ENCODE measurements around the gene THRAP3.
"Not testable (repeated sequence)": the region's sequence is repeated elsewhere in the genome, so short reads cannot be mapped to it uniquely, and the experiment has no call there.

THRAP3 gene

DNA sequence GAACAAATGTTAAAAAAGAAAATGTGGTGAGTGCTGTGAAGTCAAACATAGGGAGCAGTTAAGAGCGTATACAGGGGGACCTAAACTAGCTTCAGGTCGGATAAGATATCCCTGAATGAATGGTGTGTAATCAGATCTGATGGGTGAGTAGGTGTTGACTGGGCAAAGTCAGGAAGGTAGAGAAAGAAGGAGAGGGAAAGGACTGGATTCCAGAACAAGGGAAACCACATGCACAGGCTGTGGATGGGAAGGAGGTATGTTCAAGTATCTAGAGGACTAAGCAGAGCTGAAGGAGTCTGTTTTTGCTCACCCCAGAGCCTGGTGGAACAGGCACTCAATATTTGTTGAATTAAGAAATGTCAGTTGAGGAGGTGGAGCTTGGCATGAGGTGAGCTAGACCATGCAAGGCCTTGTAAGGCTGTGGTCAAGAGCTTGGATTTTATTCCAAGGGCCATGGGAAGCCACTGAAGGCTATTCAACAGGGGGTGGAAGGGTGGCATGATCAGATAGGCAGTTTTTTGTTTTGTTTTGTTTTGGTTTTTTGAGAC, 40.9 kb upstream of the THRAP3 start:
- Histone ChIP-seq H3K36me3 (ENCODE audit: control insufficient read depth, insufficient read depth, low read length) (peaks cover 25% of the 10 kb centered on the region), H3K9me3 (ENCODE audit: control insufficient read depth, low read length) (no peaks in the 10 kb centered on the region), H3K27me3 (replicated peaks; ENCODE audit: control insufficient read depth, insufficient read depth, low read length, poor library complexity, severe bottlenecking) (no peaks in the 10 kb centered on the region), H3K4me1 (ENCODE audit: control insufficient read depth, insufficient read depth, low read length, poor library complexity, severe bottlenecking) (no peaks in the 10 kb centered on the region), H3K27ac (ENCODE audit: insufficient read depth, low read length, poor library complexity, severe bottlenecking) (no peak overlapping the region), H3K4me3 (ENCODE audit: insufficient read depth, low read depth, low read length, poor library complexity, severe bottlenecking) (no peak overlapping the region)
- no peak for DNase-seq

DNA sequence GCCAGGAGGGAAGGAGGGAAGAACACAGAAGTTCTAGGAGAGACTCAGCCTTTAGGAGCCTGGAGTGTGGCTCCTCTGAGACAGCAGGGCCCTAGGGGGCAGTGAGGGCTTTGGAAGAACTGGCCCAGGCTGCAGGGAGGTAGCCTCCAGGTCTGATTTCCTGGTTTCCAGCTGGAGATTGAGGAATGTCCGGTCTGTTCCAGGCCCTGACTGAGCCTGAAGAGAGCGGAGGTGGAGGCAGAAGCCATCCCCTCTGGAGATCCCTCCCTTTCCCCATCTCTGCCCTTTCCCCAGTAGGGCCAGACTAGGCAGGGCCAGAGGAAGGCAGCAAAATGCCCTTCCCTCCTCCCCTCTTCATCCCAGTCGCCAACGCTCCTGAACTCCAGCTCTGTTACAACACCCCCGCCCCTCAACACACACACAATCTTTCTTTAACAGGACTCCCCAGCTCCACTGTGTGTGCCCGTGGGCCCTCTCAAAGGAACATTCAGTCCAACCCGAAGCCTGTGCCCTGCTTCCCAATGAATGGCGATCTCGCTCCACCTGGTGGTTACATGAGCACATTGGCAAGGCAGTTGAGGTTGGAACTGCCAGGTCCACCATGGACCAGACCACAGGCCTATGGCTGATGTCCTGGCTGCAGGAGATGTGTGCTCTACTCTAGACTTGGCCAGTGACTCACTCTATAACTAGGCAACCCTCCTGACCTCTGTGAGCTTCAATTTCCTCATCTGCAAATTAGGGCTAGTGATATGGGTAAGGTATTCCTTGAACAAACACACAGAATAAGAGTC, 36.2 kb upstream of the THRAP3 start:
- no peaks in the 10 kb centered on the region for H3K9me3 ChIP-seq (ENCODE audit: control insufficient read depth, low read length)
- peak; percentile 65 to 77 (median 71) for DNase-seq
- no peaks in the 10 kb centered on the region for H3K27me3 ChIP-seq (replicated peaks; ENCODE audit: control insufficient read depth, insufficient read depth, low read length, poor library complexity, severe bottlenecking)
- H3K27ac ChIP-seq (ENCODE audit: insufficient read depth, low read length, poor library complexity, severe bottlenecking): no peak overlapping the region
- no peaks in the 10 kb centered on the region for H3K36me3 ChIP-seq (ENCODE audit: control insufficient read depth, insufficient read depth, low read length)
- no peaks in the 10 kb centered on the region for H3K4me1 ChIP-seq (ENCODE audit: control insufficient read depth, insufficient read depth, low read length, poor library complexity, severe bottlenecking)
- no peak overlapping the region for H3K4me3 ChIP-seq (ENCODE audit: insufficient read depth, low read depth, low read length, poor library complexity, severe bottlenecking)

GRCh38 chr1:36196805-36197204, 27.4 kb upstream of the THRAP3 start:
- H3K9me3 ChIP-seq (ENCODE audit: control insufficient read depth, low read length); H3K27ac ChIP-seq (ENCODE audit: insufficient read depth, low read length, poor library complexity, severe bottlenecking); H3K4me3 ChIP-seq (ENCODE audit: insufficient read depth, low read depth, low read length, poor library complexity, severe bottlenecking); H3K27me3 ChIP-seq (replicated peaks; ENCODE audit: control insufficient read depth, insufficient read depth, low read length, poor library complexity, severe bottlenecking); H3K4me1 ChIP-seq (ENCODE audit: control insufficient read depth, insufficient read depth, low read length, poor library complexity, severe bottlenecking); H3K36me3 ChIP-seq (ENCODE audit: control insufficient read depth, insufficient read depth, low read length); DNase-seq: not testable (repeated sequence)

- H3K9me3 ChIP-seq (ENCODE audit: control insufficient read depth, low read length): no peaks in the 10 kb centered on the region
- H3K4me1 ChIP-seq (ENCODE audit: control insufficient read depth, insufficient read depth, low read length, poor library complexity, severe bottlenecking): no peaks in the 10 kb centered on the region
- no peaks in the 10 kb centered on the region for H3K36me3 ChIP-seq (ENCODE audit: control insufficient read depth, insufficient read depth, low read length)
- no peak overlapping the region for H3K4me3 ChIP-seq (ENCODE audit: insufficient read depth, low read depth, low read length, poor library complexity, severe bottlenecking)
- H3K27me3 ChIP-seq (replicated peaks; ENCODE audit: control insufficient read depth, insufficient read depth, low read length, poor library complexity, severe bottlenecking): no peaks in the 10 kb centered on the region
- no peak for DNase-seq
- H3K27ac ChIP-seq (ENCODE audit: insufficient read depth, low read length, poor library complexity, severe bottlenecking): no peak overlapping the region
These were observed 25.6 kb upstream of the THRAP3 start for GRCh38 chr1:36198641-36199040.

DNA sequence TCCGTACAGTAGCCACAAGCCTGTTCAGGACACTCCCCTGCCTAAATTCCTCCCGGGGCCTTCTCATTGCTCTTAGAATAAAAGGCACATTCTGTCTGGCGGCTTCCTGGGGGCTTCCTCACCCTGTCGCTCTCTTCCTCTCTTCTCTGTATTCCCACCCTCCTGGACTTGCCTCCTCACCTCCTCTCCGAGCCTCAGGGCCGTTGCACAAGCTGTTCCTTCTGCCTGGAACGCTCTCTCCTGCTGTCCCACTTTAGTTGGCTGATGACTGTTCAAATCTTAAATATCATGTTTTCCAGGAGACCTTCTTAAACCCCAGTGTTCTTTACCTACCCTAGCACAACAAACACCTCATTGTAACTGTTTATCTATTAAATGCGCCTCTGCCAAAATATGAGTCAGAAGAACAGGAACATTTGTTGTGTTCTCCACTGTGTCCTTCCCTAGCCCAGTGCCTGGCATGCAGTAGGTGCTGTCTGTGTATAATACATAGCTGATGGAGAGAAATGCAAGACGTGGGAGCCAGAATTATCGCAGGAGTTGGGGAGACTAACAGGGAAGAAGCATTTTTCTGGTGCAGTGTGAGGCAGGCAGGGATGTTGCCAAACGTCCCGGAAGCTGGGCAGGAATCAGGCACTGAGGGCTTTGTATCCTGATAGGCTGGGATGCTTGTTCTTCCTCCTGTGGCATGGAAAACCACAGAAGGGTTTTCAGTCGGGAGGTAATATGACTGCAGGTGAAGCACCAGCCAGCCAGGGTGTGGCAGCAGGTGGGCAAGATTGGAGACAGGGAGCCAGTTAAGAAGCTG, 24.1 kb upstream of the THRAP3 start:
- no peak overlapping the region for H3K4me3 ChIP-seq (ENCODE audit: insufficient read depth, low read depth, low read length, poor library complexity, severe bottlenecking)
- H3K36me3 ChIP-seq (ENCODE audit: control insufficient read depth, insufficient read depth, low read length): no peaks in the 10 kb centered on the region
- no peaks in the 10 kb centered on the region for H3K27me3 ChIP-seq (replicated peaks; ENCODE audit: control insufficient read depth, insufficient read depth, low read length, poor library complexity, severe bottlenecking)
- DNase-seq: no peak
- H3K4me1 ChIP-seq (ENCODE audit: control insufficient read depth, insufficient read depth, low read length, poor library complexity, severe bottlenecking): no peaks in the 10 kb centered on the region
- no peak overlapping the region for H3K27ac ChIP-seq (ENCODE audit: insufficient read depth, low read length, poor library complexity, severe bottlenecking)
- no peaks in the 10 kb centered on the region for H3K9me3 ChIP-seq (ENCODE audit: control insufficient read depth, low read length)

DNA sequence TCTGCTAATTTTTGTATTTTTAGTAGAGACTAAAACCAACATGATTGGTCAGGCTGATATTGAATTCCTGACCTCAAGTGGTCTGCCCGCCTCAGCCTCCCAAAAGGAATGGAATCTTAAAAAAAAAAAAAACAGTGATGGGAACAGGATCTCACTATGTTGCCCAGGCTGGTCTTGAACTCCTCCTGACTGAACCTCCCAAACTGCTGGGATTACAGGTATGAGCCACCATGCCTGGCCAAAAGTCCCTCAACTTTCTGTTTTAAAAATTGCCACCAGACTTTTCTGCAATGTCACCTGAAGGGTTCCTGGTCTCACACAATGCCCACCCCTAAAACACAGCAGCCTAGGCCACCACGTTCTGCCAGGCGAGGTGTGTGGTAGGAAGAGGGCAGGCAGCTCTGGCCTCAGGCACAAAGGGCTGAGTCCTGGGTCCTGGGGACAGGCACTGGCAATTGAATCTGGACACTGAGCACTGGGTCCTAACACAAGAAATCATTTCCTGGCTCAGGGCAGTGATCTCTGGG, 21.2 kb upstream of the THRAP3 start:
- no peaks in the 10 kb centered on the region for H3K27me3 ChIP-seq (replicated peaks; ENCODE audit: control insufficient read depth, insufficient read depth, low read length, poor library complexity, severe bottlenecking)
- no peaks in the 10 kb centered on the region for H3K4me1 ChIP-seq (ENCODE audit: control insufficient read depth, insufficient read depth, low read length, poor library complexity, severe bottlenecking)
- H3K9me3 ChIP-seq (ENCODE audit: control insufficient read depth, low read length): no peaks in the 10 kb centered on the region
- no peaks in the 10 kb centered on the region for H3K36me3 ChIP-seq (ENCODE audit: control insufficient read depth, insufficient read depth, low read length)
- H3K27ac ChIP-seq (ENCODE audit: insufficient read depth, low read length, poor library complexity, severe bottlenecking): no peak overlapping the region
- no peak for DNase-seq
- no peak overlapping the region for H3K4me3 ChIP-seq (ENCODE audit: insufficient read depth, low read depth, low read length, poor library complexity, severe bottlenecking)

DNA sequence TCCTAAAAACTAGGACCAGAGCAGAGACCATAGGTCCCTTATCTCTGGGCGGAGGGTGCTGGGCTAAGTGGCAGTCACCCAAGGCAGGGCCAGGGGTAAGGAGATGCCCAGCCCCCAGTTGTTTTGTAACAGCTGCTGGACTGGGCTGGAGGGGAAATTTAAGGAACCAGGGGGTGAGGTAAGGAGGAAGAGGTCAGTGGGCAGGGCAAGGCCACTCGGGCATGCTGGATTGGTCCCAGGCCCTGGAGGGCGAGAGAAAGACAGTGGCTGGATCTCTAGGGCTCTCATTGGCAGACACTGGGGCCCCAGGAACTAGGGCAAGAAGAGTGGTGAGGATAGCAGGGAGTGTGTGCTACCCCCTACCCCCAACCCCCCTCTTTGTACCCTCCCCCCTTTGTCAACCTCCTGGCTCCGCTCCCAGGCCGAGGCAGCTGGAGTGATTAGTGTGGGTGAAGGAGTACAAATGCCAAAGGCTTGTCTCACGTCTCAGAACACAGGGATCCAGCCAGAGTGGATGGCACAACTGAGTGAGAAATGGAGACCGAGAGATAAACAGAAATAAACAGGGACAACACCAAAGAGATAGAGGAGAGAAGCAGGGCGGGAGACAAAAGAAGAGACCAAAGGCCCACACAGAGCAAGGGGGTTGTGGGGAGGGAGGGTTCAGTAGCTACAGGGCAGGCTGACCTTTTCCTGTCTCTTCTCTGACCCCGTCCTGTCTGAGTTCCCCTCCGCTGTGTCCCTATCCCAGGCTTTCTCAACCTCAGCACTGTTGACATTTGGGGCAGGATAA, 20.5 kb upstream of the THRAP3 start:
- H3K4me1 ChIP-seq (ENCODE audit: control insufficient read depth, insufficient read depth, low read length, poor library complexity, severe bottlenecking): no peaks in the 10 kb centered on the region
- no peaks in the 10 kb centered on the region for H3K9me3 ChIP-seq (ENCODE audit: control insufficient read depth, low read length)
- no peak overlapping the region for H3K4me3 ChIP-seq (ENCODE audit: insufficient read depth, low read depth, low read length, poor library complexity, severe bottlenecking)
- no peak for DNase-seq
- H3K27me3 ChIP-seq (replicated peaks; ENCODE audit: control insufficient read depth, insufficient read depth, low read length, poor library complexity, severe bottlenecking): no peaks in the 10 kb centered on the region
- H3K36me3 ChIP-seq (ENCODE audit: control insufficient read depth, insufficient read depth, low read length): no peaks in the 10 kb centered on the region
- H3K27ac ChIP-seq (ENCODE audit: insufficient read depth, low read length, poor library complexity, severe bottlenecking): no peak overlapping the region

DNA sequence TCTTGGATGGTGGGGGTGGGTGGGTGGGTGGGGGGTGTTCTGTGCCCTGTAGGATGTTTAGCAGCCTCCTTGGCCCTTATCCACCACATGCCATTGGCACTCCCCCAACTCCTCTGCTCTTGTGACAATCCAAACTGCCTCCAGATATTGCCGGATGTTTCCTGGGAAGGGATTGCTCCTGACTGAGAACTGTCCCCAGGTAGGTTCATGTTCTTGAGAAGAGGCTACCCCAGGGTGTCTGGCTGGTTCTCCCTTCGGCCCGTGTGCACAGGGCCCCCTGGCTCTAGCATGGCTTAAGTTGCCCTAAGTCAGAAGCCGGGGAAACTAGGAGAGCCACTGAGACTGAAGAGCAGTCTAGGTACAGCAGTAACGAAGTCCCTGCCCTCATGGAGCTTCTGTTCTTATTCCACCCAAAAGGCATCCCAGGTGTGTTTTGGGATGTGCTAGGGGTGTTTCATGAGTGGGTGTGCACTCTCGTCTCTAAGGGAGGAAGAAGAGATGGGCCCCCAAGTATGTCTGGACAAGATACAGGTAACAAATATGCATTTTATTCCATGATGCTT, 19.8 kb upstream of the THRAP3 start:
- Histone ChIP-seq H3K36me3 (ENCODE audit: control insufficient read depth, insufficient read depth, low read length) (no peaks in the 10 kb centered on the region), H3K4me3 (ENCODE audit: insufficient read depth, low read depth, low read length, poor library complexity, severe bottlenecking) (no peak overlapping the region), H3K9me3 (ENCODE audit: control insufficient read depth, low read length) (no peaks in the 10 kb centered on the region), H3K27me3 (replicated peaks; ENCODE audit: control insufficient read depth, insufficient read depth, low read length, poor library complexity, severe bottlenecking) (no peaks in the 10 kb centered on the region), H3K4me1 (ENCODE audit: control insufficient read depth, insufficient read depth, low read length, poor library complexity, severe bottlenecking) (no peaks in the 10 kb centered on the region), H3K27ac (ENCODE audit: insufficient read depth, low read length, poor library complexity, severe bottlenecking) (no peak overlapping the region)
- DNase-seq: no peak

DNA sequence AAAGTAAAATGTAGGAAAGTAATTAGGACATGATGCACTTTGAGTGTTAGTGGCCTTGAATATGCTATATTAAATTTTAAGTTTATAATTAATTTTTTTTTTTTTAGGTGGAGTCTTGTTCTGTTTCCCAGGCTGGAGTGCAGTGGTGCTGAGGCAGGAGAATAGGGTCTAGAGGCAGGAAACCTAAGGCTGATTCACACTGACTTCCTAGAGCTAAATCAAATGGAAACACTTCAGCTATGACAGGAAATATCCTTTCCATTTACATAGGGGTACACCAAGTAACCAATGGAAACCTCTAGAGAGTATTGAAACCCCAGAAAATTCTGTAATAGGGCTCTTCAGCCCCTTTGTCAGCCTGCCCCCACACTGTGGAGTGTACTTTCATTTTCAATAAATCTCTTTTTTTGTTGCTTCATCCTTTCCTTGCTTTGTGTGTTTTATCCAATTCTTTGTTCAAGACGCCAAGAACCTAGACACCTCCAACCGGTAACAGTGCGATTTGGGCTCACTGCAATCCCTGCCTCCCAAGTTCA, 17.9 kb upstream of the THRAP3 start:
- Histone ChIP-seq H3K9me3 (ENCODE audit: control insufficient read depth, low read length) (no peaks in the 10 kb centered on the region), H3K36me3 (ENCODE audit: control insufficient read depth, insufficient read depth, low read length) (no peaks in the 10 kb centered on the region), H3K4me3 (ENCODE audit: insufficient read depth, low read depth, low read length, poor library complexity, severe bottlenecking) (no peak overlapping the region), H3K27ac (ENCODE audit: insufficient read depth, low read length, poor library complexity, severe bottlenecking) (no peak overlapping the region), H3K27me3 (replicated peaks; ENCODE audit: control insufficient read depth, insufficient read depth, low read length, poor library complexity, severe bottlenecking) (no peaks in the 10 kb centered on the region), H3K4me1 (ENCODE audit: control insufficient read depth, insufficient read depth, low read length, poor library complexity, severe bottlenecking) (no peaks in the 10 kb centered on the region)
- no peak for DNase-seq

Data from effector memory CD4-positive, alpha-beta T cell (primary cell).